IPS-NIHi7 (cell line): Measurements from ENCODE around the gene MAP3K19.
"Not testable (repeated sequence)": the region's sequence is repeated elsewhere in the genome, so short reads cannot be mapped to it uniquely, and the experiment has no call there.

ENCODE experiments used
- DNase-seq: peaks from one replicate; pipeline ENCODE4 v3.0.0; 2012; ENCODE audit warnings: mixed read lengths; ENCODE audit errors: extremely low spot score

Gene MAP3K19

DNA sequence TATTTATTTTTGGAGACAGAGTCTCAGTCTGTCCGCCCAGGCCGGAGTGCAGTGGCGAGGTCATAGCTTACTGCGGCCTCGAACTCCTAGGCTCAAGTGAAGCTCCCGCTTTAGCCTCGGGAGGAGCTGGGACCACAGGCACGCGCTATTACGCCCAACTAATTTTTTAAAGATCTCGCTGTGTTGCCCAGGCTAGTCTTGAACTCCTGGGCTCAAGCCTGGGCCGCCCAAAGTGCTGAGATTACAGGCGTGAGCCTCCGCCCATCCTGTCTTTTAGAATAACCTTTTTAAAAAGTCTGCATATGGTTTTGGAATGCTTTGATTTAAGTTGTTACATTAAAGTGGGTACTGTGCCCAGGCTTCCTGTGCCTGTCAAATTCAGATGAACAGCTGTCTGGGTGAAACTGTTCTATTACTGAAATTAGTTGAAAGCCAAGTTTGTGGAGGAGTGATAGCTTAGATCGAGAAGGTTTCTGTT, 5.8 kb upstream of the MAP3K19 start:
- DNase-seq: no peak

DNA sequence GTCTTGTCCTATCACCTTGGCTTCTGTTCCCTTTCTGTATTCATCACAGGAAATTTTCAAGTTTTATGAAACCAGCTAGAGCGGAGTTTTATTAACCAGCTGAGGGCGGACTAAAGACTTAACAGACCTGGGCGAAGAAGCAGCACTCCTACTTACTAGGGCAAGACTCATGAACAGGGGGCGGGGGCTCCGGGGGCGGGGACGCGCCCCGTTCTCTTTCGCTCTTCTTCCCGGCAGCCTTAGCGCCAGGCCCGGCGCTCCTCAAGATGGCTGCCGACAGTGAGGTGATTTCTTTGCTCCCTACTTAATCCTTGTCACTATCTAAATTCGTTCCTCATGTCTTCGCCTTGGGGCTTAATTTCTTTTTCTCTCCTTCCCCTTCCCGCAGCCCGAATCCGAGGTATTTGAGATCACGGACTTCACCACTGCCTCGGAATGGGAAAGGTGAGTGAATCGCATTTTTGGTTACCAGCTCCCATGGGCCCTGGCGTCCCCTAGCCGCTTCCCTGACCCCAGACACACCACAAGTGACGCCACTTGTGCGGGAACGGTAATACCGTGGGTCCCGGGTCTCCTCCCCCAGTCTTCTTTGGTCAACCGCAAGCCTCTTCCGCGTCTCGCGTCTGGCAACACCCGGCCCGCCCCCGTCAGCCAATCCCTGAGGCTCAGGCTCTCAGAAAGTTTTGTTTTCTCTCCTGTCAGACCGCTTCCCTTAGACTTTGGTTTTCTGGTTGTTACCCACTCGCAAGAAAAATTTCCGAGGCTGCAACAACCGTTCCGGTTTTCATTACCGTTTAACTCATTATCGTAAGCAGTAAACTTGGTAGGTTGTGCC, 5.0 kb upstream of the MAP3K19 start, which contains the start of gene RAB3GAP1:
TSS of gene RAB3GAP1 (plus strand) at position 251 of the 835 bp plus-strand sequence. CDS start at position 267, 16 bp downstream.
- peak; percentile 95 for DNase-seq

- no peak for DNase-seq
Measured at GRCh38 chr2:135050684-135051083, 3.4 kb upstream of the MAP3K19 start.

DNA sequence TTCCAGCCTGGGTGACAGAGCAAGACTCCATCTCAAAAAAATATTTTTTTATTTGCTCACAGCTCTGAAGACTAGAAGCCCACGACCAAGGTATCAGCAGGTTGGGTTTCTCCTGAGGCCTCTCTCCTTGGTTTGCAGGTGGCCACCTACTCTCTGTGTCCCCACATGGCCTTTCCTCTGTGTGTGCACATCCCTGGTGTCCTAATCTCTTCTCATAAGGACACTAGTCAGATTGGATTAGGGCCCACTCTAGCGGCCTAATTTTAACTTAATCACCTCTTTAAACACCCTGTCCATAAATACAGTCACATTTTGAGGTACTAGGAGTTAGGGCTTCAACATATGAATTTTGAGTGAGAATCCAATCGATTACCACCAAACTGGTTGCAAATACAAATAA, 2.9 kb upstream of the MAP3K19 start:
- no peak for DNase-seq

- DNase-seq: no peak
Measured at GRCh38 chr2:135048122-135048521, 875 bp upstream of the MAP3K19 start.

DNA sequence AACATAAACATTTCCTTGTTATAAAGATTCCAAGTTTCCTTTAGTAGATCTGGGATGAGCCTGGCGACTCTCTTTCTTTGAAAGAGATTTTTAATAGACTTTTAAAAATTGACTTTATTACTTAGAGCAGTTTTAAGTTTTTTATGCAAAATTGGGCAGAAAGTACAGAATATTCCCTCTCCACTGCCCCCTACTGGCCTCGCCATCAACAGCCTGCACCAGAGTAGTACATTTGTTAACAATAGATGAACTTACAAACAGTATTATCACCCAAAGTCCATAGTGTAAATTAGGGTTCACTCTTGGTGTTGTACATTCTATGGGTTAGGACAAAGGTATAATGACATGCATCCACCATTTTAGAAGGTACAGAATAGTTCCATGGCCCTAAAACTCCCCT, 3.9 kb downstream of the MAP3K19 start:
- no peak for DNase-seq

GRCh38 chr2:135037831-135038230, 9.4 kb downstream of the MAP3K19 start:
- DNase-seq: no peak

DNA sequence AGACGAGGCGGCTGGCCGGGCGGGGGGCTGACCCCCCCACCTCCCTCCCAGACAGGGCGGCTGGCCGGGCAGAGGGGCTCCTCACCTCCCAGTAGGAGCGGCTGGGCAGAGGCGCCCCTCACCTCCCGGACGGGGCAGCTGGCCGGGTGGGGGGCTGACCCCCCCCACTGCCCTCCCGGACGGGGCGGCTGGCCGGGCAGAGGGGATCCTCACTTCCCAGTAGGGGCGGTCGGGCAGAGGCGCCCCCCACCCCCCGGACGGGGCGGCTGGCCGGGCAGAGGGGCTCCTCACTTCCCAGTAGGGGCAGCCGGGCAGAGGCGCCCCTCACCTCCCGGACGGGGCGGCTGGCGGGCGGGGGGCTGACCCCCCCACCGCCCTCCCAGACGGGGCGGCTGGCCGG, 14.0 kb downstream of the MAP3K19 start:
- DNase-seq: not testable (repeated sequence)

GRCh38 chr2:135030826-135031225, 16.4 kb downstream of the MAP3K19 start:
- DNase-seq: peak; percentile 59

- no peak for DNase-seq
Measured at GRCh38 chr2:135029481-135030134, 17.6 kb downstream of the MAP3K19 start.

- DNase-seq: no peak
Measured at GRCh38 chr2:135023886-135024485, 23.3 kb downstream of the MAP3K19 start.

DNA sequence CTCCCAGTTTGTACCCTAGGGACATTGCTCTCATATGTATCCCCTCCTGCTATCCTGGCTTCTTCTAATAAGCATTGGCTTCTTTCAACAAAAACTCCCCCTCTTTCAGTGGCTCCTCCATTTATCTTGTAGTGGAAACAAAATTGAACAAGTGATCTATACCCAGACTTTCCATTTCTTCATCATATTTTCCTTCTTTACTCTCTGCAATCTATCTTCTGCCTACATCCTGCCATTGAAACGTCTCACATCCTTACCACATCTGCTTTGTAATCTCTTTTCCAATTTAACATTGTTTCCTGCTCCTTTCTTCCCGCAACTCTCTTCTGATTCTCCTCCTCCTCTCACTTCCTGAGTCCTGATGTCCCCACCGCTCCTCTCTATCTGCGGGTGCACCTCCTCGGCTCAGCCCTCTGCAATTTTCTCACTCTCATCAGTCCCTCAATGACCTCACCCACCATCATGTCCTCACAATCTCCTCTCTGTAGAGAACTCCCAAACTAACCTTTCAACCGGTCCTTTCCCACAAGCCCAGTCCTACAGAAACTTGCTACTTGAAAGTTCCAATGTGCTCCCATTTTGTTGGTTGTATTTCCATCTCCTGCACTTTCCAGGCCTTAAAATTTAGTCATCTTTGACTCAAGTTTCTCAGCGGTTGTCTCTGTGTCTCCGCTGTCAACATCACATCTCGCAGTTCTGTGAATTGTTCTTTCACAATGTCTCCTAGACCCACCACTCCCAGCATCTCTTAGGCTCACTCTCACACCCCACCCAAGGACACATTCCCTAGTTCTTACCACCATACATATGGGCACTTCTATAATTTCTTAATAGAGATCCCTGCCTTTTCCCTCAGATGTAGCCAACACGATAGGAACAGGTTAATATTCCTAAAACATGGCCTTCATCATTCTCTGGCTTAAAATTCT, 24.0 kb downstream of the MAP3K19 start:
- no peak for DNase-seq

- no peak for DNase-seq
Measured at GRCh38 chr2:135021618-135022017, 25.6 kb downstream of the MAP3K19 start.

GRCh38 chr2:135011633-135012032, 35.6 kb downstream of the MAP3K19 start:
- no peak for DNase-seq

DNA sequence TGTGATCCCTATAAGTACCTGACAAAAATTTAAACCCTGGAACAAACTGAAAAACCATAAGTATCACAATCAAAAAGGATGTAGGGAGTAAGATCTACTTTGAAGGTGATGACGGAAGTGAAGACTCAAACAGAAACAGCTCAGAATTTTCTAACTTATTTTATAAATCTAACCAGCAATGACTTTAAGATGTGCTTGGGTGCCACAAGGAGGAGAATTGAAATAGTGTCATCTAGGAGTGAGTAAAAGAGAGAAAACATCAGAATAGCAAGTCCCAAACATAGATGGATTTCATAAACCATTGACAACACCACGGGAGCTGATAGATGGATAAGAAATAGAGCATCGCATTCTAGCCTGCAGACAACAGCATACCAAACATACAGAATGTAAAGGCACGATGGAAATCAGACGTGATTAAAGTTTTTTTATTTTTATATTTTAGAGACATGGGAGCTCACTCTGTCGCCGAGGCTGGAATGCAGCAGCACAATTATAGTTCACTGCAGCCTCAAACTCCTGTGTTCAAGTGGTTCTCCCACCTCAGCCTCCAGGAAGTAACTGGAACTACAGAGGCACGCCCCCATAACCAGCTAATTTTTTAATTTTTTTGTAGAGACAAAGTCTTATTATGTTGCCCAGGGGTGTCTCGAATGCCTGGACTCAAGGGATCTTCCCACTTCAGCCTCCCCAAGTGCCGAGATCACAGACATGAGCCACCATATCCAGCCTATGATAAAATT, 36.9 kb downstream of the MAP3K19 start:
- DNase-seq: no peak

DNA sequence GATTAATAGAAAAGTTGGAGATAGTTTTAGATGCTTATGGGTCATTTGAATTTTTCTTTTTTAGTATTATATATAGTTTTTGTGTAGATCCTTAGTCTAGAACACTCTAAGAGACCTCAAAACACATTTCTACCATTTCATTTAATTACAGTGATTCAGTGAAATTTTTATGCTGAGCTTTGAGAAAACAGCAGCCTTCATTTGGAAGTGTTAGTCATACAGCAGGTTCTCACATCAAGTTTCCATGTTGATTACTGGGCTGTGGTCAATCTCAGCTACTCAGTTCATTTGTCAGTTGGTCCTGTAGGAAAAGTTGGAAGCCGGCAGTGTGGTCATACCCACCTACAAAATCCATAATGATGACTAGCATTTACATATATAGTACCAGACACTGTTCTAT, 37.9 kb downstream of the MAP3K19 start:
- DNase-seq: no peak

DNA sequence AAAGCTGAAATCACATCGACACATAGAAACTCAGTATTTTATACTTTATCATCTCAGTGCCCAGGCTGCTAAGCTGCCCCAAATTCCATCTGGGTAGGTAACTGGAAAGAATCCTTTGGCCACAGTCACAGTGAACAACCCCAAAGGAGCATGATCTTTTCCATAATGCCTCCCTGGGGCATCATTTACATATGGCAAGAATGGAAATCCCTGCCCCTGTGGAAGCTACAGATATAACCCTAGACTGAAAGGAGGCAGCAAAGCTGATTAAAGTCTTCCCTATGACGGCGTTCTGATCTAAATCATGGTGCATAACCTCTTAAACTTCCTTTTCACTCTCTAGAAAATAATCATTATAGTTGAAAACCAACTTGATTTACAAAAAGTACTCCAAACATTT, 41.5 kb downstream of the MAP3K19 start:
- DNase-seq: no peak

GRCh38 chr2:135004005-135004746, 43.1 kb downstream of the MAP3K19 start:
- peak; percentile 93 for DNase-seq

DNA sequence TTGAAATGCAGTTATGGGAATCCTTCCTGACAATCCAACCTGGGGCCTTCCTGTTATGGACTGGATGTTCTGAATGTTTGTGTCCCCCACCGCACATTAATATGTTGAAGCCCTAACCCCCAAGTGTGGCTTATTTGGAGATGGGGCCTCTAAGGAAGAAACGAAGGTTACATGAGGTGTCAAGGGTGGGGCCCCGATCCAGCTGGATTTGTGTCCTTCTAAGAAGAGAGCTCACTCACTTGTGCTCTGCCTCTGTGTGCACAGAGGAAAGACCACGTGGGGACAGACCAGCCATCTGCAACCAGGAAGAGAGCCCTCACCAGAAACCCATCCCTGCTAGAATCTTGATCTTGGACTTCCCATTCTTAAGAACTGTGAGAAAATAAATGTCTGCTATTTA, 44.4 kb downstream of the MAP3K19 start:
- DNase-seq: no peak

GRCh38 chr2:134999521-134999920, 47.7 kb downstream of the MAP3K19 start:
- DNase-seq: no peak
